HepG2 (cell line): ENCODE data around the gene DDAH2. TPM values are rescaled to one million over a fixed set of nuclear protein-coding genes. Genes with fewer than 3 reads are reported as not detected.
A peak's percentile ranks its signal among the peaks of the same experiment; 100 is the strongest.

Experiments
- ATF2 ChIP-seq: sonication (generic); formaldehyde crosslinking; IDR thresholded peaks from 2 replicates; pipeline ENCODE4 v1.4.0; 2020; ENCODE audit warnings: missing genetic modification reagents
- DNMT1 ChIP-seq: sonication (generic); formaldehyde crosslinking; IDR thresholded peaks from 2 replicates; pipeline ENCODE4 v1.5.1; 2020; ENCODE audit warnings: mild to moderate bottlenecking, missing genetic modification reagents
- GZF1 ChIP-seq: sonication (generic); formaldehyde crosslinking; IDR thresholded peaks from 2 replicates; pipeline ENCODE4 v1.5.1; 2020; ENCODE audit warnings: mild to moderate bottlenecking, missing genetic modification reagents
- HNRNPL ChIP-seq: fragments of 200-400 bp; formaldehyde crosslinking; IDR thresholded peaks from 2 replicates; pipeline ENCODE4 v1.6.1; 2017; ENCODE audit warnings: mild to moderate bottlenecking, low read depth, low read length
- JDP2 ChIP-seq: sonication (generic); formaldehyde crosslinking; IDR thresholded peaks from 2 replicates; pipeline ENCODE4 v1.8.1; 2022; ENCODE audit warnings: missing genetic modification reagents, borderline replicate concordance
- KDM4B ChIP-seq: sonication (generic); formaldehyde crosslinking; IDR thresholded peaks from 2 replicates; pipeline ENCODE4 v1.4.0; 2020; ENCODE audit warnings: missing genetic modification reagents
- MED8 ChIP-seq: sonication (generic); formaldehyde crosslinking; IDR thresholded peaks from 2 replicates; pipeline ENCODE4 v1.8.1; 2023; ENCODE audit warnings: mild to moderate bottlenecking, missing genetic modification reagents; ENCODE audit not compliant: insufficient replicate concordance
- MLLT10 ChIP-seq: sonication (generic); formaldehyde crosslinking; IDR thresholded peaks from 2 replicates; pipeline ENCODE4 v1.4.0; 2020; ENCODE audit warnings: missing genetic modification reagents
- NRL ChIP-seq: sonication (generic); formaldehyde crosslinking; IDR thresholded peaks from 2 replicates; pipeline ENCODE4 v1.5.0; 2020; ENCODE audit warnings: missing genetic modification reagents, mild to moderate bottlenecking, moderate library complexity, borderline replicate concordance
- RBM39 ChIP-seq: fragments of 200-400 bp; formaldehyde crosslinking; IDR thresholded peaks from one replicate; pipeline ENCODE4 v1.6.1; 2018; ENCODE audit warnings: antibody characterized with exemption, mild to moderate bottlenecking, low read depth, low read length; ENCODE audit not compliant: poor library complexity, severe bottlenecking
- TRIM24 ChIP-seq: sonication (generic); formaldehyde crosslinking; IDR thresholded peaks from 2 replicates; pipeline ENCODE4 v1.8.0; 2022; ENCODE audit warnings: mild to moderate bottlenecking, missing genetic modification reagents
- ZKSCAN8 ChIP-seq: IDR thresholded peaks from 2 replicates; pipeline ENCODE4 v1.6.1; 2016; ENCODE audit warnings: borderline replicate concordance, missing genetic modification reagents, missing compliant biosample characterization
- ZNF18 ChIP-seq: sonication (generic); formaldehyde crosslinking; IDR thresholded peaks from 2 replicates; pipeline ENCODE4 v1.8.0; 2022; ENCODE audit warnings: mild to moderate bottlenecking, missing genetic modification reagents; ENCODE audit not compliant: insufficient replicate concordance
- ZNF234 ChIP-seq: sonication (generic); formaldehyde crosslinking; conservative IDR thresholded peaks from 2 replicates; pipeline ENCODE4 v1.5.1; 2020; ENCODE audit warnings: mild to moderate bottlenecking, missing genetic modification reagents
- ZNF24 ChIP-seq: fragments of 450-650 bp; IDR thresholded peaks from 2 replicates; pipeline ENCODE4 v1.6.1; 2017; ENCODE audit warnings: antibody characterized with exemption, mild to moderate bottlenecking
- ZNF280D ChIP-seq: sonication (generic); formaldehyde crosslinking; IDR thresholded peaks from 2 replicates; pipeline ENCODE4 v1.5.1; 2020; ENCODE audit warnings: mild to moderate bottlenecking, missing genetic modification reagents
- ZNF296 ChIP-seq: sonication (generic); formaldehyde crosslinking; conservative IDR thresholded peaks from 2 replicates; pipeline ENCODE4 v1.5.0; 2020; ENCODE audit warnings: mild to moderate bottlenecking, missing genetic modification reagents
- ZNF34 ChIP-seq: sonication (generic); formaldehyde crosslinking; IDR thresholded peaks from 2 replicates; pipeline ENCODE4 v1.4.0; 2020; ENCODE audit warnings: mild to moderate bottlenecking, missing genetic modification reagents, borderline replicate concordance
- ZNF44 ChIP-seq: sonication (generic); formaldehyde crosslinking; IDR thresholded peaks from 2 replicates; pipeline ENCODE4 v1.5.1; 2020; ENCODE audit warnings: mild to moderate bottlenecking, missing genetic modification reagents
- ZNF558 ChIP-seq: sonication (generic); formaldehyde crosslinking; IDR thresholded peaks from 2 replicates; pipeline ENCODE4 v1.9.0; 2022; ENCODE audit warnings: mild to moderate bottlenecking, missing genetic modification reagents, borderline replicate concordance
- ZNF75D ChIP-seq: sonication (generic); formaldehyde crosslinking; IDR thresholded peaks from 2 replicates; pipeline ENCODE4 v1.8.1; 2023; ENCODE audit warnings: missing genetic modification reagents, mild to moderate bottlenecking, borderline replicate concordance
- ZNF770 ChIP-seq: sonication (generic); formaldehyde crosslinking; IDR thresholded peaks from 2 replicates; pipeline ENCODE4 v1.5.0; 2020; ENCODE audit warnings: mild to moderate bottlenecking, missing genetic modification reagents
- polyA plus RNA-seq, 8 experiments: library from polyadenylated mRNA; depleted of rRNA in 3 of 8; stranded (reverse) in 7 of 8; unstranded in 1 of 8; fragments of >200 nt; fragmentation: Illumina TruSeq in 4 of 8; extraction: Trizol in 4 of 8; gene quantifications; 2 replicates each; pipeline versions ENCODE4 v1.2.1 to v1.2.3, GENCODE V29; 2011 to 2016; ENCODE audit warnings: low read depth in 4 of 8, missing spikeins in 1 of 8, mixed read lengths in 1 of 8; ENCODE audit not compliant: insufficient read depth in 1 of 8
- total RNA-seq, 5 experiments: library from RNA; depleted of rRNA; stranded (reverse); fragments of >200 nt; fragmentation: Illumina TruSeq; extraction: Trizol; gene quantifications; 2 replicates each; pipeline ENCODE4 v1.2.3, GENCODE V29; 2016; ENCODE audit warnings: low read depth in 1 of 5

DDAH2 gene
- total and polyA plus RNA-seq, 2 of the 13 experiments (the other 11 are each of a cell fraction or from before 2014, with no cell fraction given) = 16.4 to 21.1 TPM

- TF ChIP-seq ZNF18 (CRISPR knock-in tag) = no peak
- no peak for TF ChIP-seq ZNF280D (CRISPR knock-in tag)
- peak; percentile 83; the same call in 1 of the 2 replicates for TF ChIP-seq KDM4B
- no peak for TF ChIP-seq TRIM24 (CRISPR knock-in tag)
- TF ChIP-seq ZNF558 = no peak
- TF ChIP-seq MLLT10 = no peak
- TF ChIP-seq ATF2 (CRISPR knock-in tag) = peak; percentile 76; the same call in 1 of the 2 replicates
- no peak for TF ChIP-seq ZNF770 (CRISPR knock-in tag)
- TF ChIP-seq JDP2 (CRISPR knock-in tag) = no peak
- TF ChIP-seq GZF1 = no peak
- no peak for TF ChIP-seq ZNF75D (CRISPR knock-in tag)
- no peak for TF ChIP-seq ZNF234
- TF ChIP-seq RBM39 = no peak
- TF ChIP-seq ZNF24 = no peak
- no peak; the same call in 1 of the 2 replicates for TF ChIP-seq NRL (CRISPR knock-in tag)
- peak; percentile 62; the same call in 1 of the 2 replicates for TF ChIP-seq ZKSCAN8
- peak; percentile 83; the same call in 1 of the 2 replicates for TF ChIP-seq DNMT1 (CRISPR knock-in tag)
- peak; percentile 43 for TF ChIP-seq MED8 (CRISPR knock-in tag)
- TF ChIP-seq ZNF34 (CRISPR knock-in tag) = no peak
- TF ChIP-seq ZNF296 (CRISPR knock-in tag) = no peak
- TF ChIP-seq ZNF44 (CRISPR knock-in tag) = no peak
- no peak for TF ChIP-seq HNRNPL
These were observed 40.7 kb upstream of the DDAH2 start (continued) for GRCh38 chr6:31769684-31770371.
